Stimulated activated naive CD8-positive, alpha-beta T cell treated with anti-CD3 and anti-CD28 coated beads, Interleukin-15, amount 100 ng/mL, for 72 hours (primary cell): ENCODE measurements around the gene RFLNA.

ENCODE experiments used
- ATAC-seq: fragments of 150-1000 bp; cut with Tn5 transposase; 2 replicates; pipeline ENCODE4 v1.10.0; 2021; ENCODE audit warnings: mild to moderate bottlenecking, moderate library complexity
- DNase-seq, 2 donors: peaks; one replicate each; pipeline ENCODE4 v3.0.0; 2021 to 2022
- H3K27ac Mint-ChIP-seq, 2 donors: one replicate each; pipeline ENCODE4 v1.8.0; 2022; ENCODE audit warnings: mild to moderate bottlenecking in 2 of 2, mixed read lengths in 2 of 2, moderate library complexity in 2 of 2
- H3K27me3 Mint-ChIP-seq: one replicate; pipeline ENCODE4 v1.8.0; 2022; ENCODE audit warnings: mixed read lengths
- H3K4me1 Mint-ChIP-seq: one replicate; pipeline ENCODE4 v1.8.0; 2022; ENCODE audit warnings: mild to moderate bottlenecking, mixed read lengths
- H3K4me3 Mint-ChIP-seq, 2 donors: one replicate each; pipeline ENCODE4 v1.8.0; 2022; ENCODE audit warnings: mild to moderate bottlenecking in 2 of 2, mixed read lengths in 2 of 2, moderate library complexity in 1 of 2
- H3K9me3 Mint-ChIP-seq, 2 donors: one replicate each; pipeline ENCODE4 v1.8.0; 2022; ENCODE audit warnings: mixed read lengths in 2 of 2

The RFLNA gene

GRCh38 chr12:124361074-124361970, 66.4 kb downstream of the RFLNA start:
- no peaks in the 10 kb centered on the region for H3K27me3 Mint-ChIP-seq
- ATAC-seq (no peak), DNase-seq (no peak)
- H3K4me3 Mint-ChIP-seq = no peak overlapping the region
- no peaks in the 10 kb centered on the region for H3K9me3 Mint-ChIP-seq
- no peaks in the 10 kb centered on the region for H3K4me1 Mint-ChIP-seq
- H3K27ac Mint-ChIP-seq = peak overlapping the region in 1 of 2 donors; percentile 59

- ATAC-seq (no peak), DNase-seq (no peak)
- Mint-ChIP-seq H3K27me3 (no peaks in the 10 kb centered on the region), H3K9me3 (no peaks in the 10 kb centered on the region), H3K4me1 (no peaks in the 10 kb centered on the region), H3K27ac (no peak overlapping the region), H3K4me3 (no peak overlapping the region)
Observed at GRCh38 chr12:124361996-124362395, 67.1 kb downstream of the RFLNA start.

DNA sequence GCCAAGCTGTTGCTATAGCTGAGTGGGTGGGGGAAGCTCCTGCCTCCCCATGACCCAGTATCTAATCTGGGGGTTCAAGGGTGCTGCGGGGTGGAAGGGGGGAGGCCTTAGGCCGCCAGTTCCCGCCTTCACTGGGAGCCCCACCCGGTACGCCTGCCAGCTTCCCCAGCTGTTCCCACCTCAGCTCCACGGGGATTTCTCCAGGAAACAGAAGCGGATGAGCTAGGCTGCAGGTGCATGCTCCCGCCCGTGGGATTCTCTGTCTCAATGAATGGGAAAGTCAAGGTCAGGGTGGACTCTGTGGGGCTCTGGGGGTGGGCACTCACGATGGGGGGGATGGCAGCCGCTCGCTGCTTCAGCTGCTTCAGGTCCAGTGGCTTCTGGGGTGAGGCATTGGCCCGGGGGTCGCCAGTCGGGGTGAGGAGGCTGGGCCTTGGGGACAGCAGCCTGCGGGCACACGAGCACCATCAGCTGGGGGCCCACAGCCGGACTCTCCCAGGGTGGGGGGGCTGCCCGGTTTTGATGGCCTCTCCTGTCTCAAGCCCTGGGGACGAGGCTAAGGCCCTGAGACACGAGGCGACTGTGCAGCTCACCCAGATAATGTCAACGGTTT, 68.6 kb downstream of the RFLNA start:
- Mint-ChIP-seq H3K27me3 (no peaks in the 10 kb centered on the region), H3K9me3 (no peaks in the 10 kb centered on the region), H3K27ac (peak overlapping the region in 1 of 2 donors; percentile 22), H3K4me1 (no peaks in the 10 kb centered on the region), H3K4me3 (no peak overlapping the region)
- ATAC-seq = no peak
- no peak for DNase-seq

DNA sequence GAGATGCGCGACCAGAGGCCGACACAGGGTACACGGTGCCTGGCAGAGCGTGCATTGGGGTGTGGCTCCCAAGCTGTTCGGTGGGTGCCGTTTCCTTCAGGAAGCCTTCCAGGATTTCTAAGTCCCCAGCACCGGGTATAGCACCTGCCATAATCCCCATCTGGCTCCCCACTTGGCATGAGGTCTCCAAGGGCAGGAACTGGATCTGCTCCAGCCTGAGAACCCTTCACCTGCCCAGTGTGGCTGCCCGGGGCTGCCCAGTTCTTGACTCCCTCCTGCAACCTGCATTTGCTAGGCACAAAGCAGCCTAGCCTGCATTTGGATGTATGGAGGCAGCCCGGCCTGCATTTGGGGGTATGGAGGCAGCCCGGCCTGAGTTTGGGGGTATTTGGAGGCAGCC, 69.7 kb downstream of the RFLNA start:
- Mint-ChIP-seq H3K4me3 (no peak overlapping the region), H3K27me3 (no peaks in the 10 kb centered on the region), H3K27ac (no peak overlapping the region), H3K4me1 (no peaks in the 10 kb centered on the region), H3K9me3 (no peaks in the 10 kb centered on the region)
- ATAC-seq (no peak), DNase-seq (no peak)
